Measurements from ENCODE around the gene ZNF808. TPM values are rescaled to one million over a fixed set of nuclear protein-coding genes. Genes with fewer than 3 reads are reported as not detected.

The ZNF808 gene
- total RNA-seq, 1 experiment from 2014 or later = not detected

- TF ChIP-seq CTCF (IDR thresholded peaks at IDR 0.05; ENCODE audit: unreplicated experiment) = no peak
- Mint-ChIP-seq H3K9me3 (ENCODE audit: low read depth, unreplicated experiment) (peaks cover 18% of the 10 kb centered on the region), H3K4me3 (ENCODE audit: low read depth, unreplicated experiment) (no peak overlapping the region), H3K4me1 (ENCODE audit: low read depth, unreplicated experiment) (no peaks in the 10 kb centered on the region), H3K27ac (ENCODE audit: unreplicated experiment) (no peak overlapping the region), H3K27me3 (ENCODE audit: unreplicated experiment) (no peaks in the 10 kb centered on the region), H3K36me3 (ENCODE audit: insufficient read depth, unreplicated experiment) (no peaks in the 10 kb centered on the region)
- intact Hi-C loops (cut with micrococcal nuclease; ENCODE audit: unreplicated experiment) = no loop called here
- CTCF ChIA-PET = interaction anchor here (0.7 kb wide), 1 partner anchor 19 kb away, joined by 3 read pairs; no protein-coding TSS in a partner anchor
- no peak for DNase-seq
- no TSS peak for BruUV-seq (replicated peaks)
These were observed 76.2 kb downstream of the ZNF808 start for GRCh38 chr19:52603558-52604207.

Other genes starting within 250 kb of the ZNF808 start
- 4.9 and 5.1 TPM in 2 replicates for gene ZNF480, start 230.5 kb upstream of the ZNF808 start, total RNA-seq (2022)
- gene ZNF610, start 191.4 kb upstream of the ZNF808 start, total RNA-seq (2022) = not detected in 2 replicates
- not detected in 2 replicates for gene ZNF880, start 157.7 kb upstream of the ZNF808 start, total RNA-seq (2022)
- not detected in 2 replicates for gene ZNF528, start 129.8 kb upstream of the ZNF808 start, total RNA-seq (2022)
- not detected in 2 replicates for gene ZNF534, start 98.5 kb upstream of the ZNF808 start, total RNA-seq (2022)
- gene ZNF578, start 74.1 kb upstream of the ZNF808 start, total RNA-seq (2022) = not detected in 2 replicates
- not detected in 2 replicates for gene ZNF701, start 42.6 kb downstream of the ZNF808 start, total RNA-seq (2022)
- 5.3 and 9.5 TPM in 2 replicates for gene ZNF83, start 110.7 kb downstream of the ZNF808 start, total RNA-seq (2022)
- 14.1 and 19.8 TPM in 2 replicates for gene ZNF611, start 207.4 kb downstream of the ZNF808 start, total RNA-seq (2022)

Measured in Calu3 (cell line).